K562 (cell line): ENCODE data around the gene RGS14. TPM values are rescaled to one million over a fixed set of nuclear protein-coding genes. Genes with fewer than 3 reads are reported as not detected.

Experiments used
- ATAC-seq: fragments of 200-7000 bp; cut with Tn5 transposase; 3 replicates; pipeline ENCODE4 v1.9.1; 2020; ENCODE audit warnings: moderate library complexity
- BruUV-seq: library from RNA; stranded (reverse); fragments of 400-500 nt; replicated peaks from 2 replicates; lab custom pipeline; 2021; lab: Mats Ljungman, UMichigan
- CTCF ChIA-PET: fragments of 300-600 bp; formaldehyde crosslinking; extraction: SDS; loops from one replicate; lab custom pipeline; 2021; ENCODE audit warnings: low intra/inter-chr PET ratio; lab: Yijun Ruan, JAX
- POLR2A ChIA-PET: fragments of 300-600, 350-650 bp; sonication (Branson Sonifier 250); formaldehyde crosslinking; extraction: SDS; loops from one replicate; lab custom pipeline; 2021; ENCODE audit warnings: antibody characterized with exemption, inconsistent platforms; lab: Yijun Ruan, JAX
- DNase-seq, 4 experiments: peaks; one replicate each; pipeline versions ENCODE4 v3.0.0 to v3.0.0-alpha.2; 2011 to 2018; ENCODE audit warnings: low spot score in 3 of 4, mixed read lengths in 3 of 4; ENCODE audit errors: extremely low read depth in 1 of 4
- FAIRE-seq: peaks from 2 replicates; lab custom pipeline; 2011; peaks lifted over from hg19 to GRCh38; lab: Jason Lieb, UNC
- H2AFZ ChIP-seq: 2 replicates; pipeline ENCODE4 v1.6.0; 2011; ENCODE audit warnings: low read depth, low read length, control low read depth, inconsistent platforms
- H3K27ac ChIP-seq: fragments of 200-600 bp; 3 replicates; pipeline ENCODE4 v1.8.0; 2011; ENCODE audit warnings: low read depth, mild to moderate bottlenecking, control low read depth, inconsistent platforms, low read length, moderate library complexity, mixed read lengths; ENCODE audit errors: extremely low read depth
- H3K27me3 ChIP-seq, 2 experiments: fragments of 300-600 bp in 1 of 2; 2 replicates in 1 of 2; 3 replicates in 1 of 2; pipeline versions ENCODE4 v1.6.0 to v1.8.0; 2011; ENCODE audit warnings: inconsistent platforms in 2 of 2, low read length in 2 of 2, mild to moderate bottlenecking in 1 of 2, mixed read lengths in 1 of 2, moderate library complexity in 1 of 2; ENCODE audit not compliant: control insufficient read depth in 2 of 2, insufficient read depth in 2 of 2
- H3K36me3 ChIP-seq: fragments of 300-600 bp; 3 replicates; pipeline ENCODE4 v1.8.0; 2011; ENCODE audit warnings: mild to moderate bottlenecking, low read length, inconsistent platforms; ENCODE audit not compliant: control insufficient read depth, insufficient read depth
- H3K4me1 ChIP-seq, 2 experiments: fragments of 200-600 bp in 1 of 2; replicated peaks in 1 of 2; 2 replicates in 1 of 2; 3 replicates in 1 of 2; pipeline versions ENCODE4 v1.5.1 to v1.8.0; 2011; ENCODE audit warnings: inconsistent platforms in 2 of 2, low read length in 2 of 2, mild to moderate bottlenecking in 1 of 2, mixed read lengths in 1 of 2, moderate library complexity in 1 of 2; ENCODE audit not compliant: control insufficient read depth in 2 of 2, insufficient read depth in 2 of 2
- H3K4me2 ChIP-seq: 2 replicates; pipeline ENCODE4 v1.6.1; 2011; ENCODE audit warnings: low read length, control low read depth, inconsistent platforms, mixed read lengths; ENCODE audit not compliant: insufficient read depth
- H3K4me3 ChIP-seq: fragments of 200-600 bp; sonication (generic), shearing (Covaris generic); 2 replicates; pipeline ENCODE4 v1.5.1; 2016; ENCODE audit warnings: control low read depth, inconsistent platforms
- H3K79me2 ChIP-seq: fragments of 200-600 bp; 3 replicates; pipeline ENCODE4 v1.8.0; 2011; ENCODE audit warnings: low read length, inconsistent platforms; ENCODE audit not compliant: control insufficient read depth, insufficient read depth
- H3K9ac ChIP-seq, 2 experiments: 2 replicates each; pipeline versions ENCODE4 v1.6.0 to v1.6.1; 2011; ENCODE audit warnings: low read depth in 2 of 2, low read length in 2 of 2, control low read depth in 1 of 2, inconsistent platforms in 1 of 2, mild to moderate bottlenecking in 1 of 2, mixed read lengths in 1 of 2; ENCODE audit not compliant: insufficient read depth in 1 of 2
- H3K9me1 ChIP-seq: one replicate; pipeline ENCODE4 v1.6.0; 2011; ENCODE audit warnings: inconsistent platforms, mild to moderate bottlenecking, low read length, moderate library complexity; ENCODE audit not compliant: control insufficient read depth, insufficient read depth
- H3K9me3 ChIP-seq: replicated peaks from 2 replicates; pipeline ENCODE4 v1.5.1; 2011; ENCODE audit warnings: low read depth, low read length, inconsistent platforms; ENCODE audit not compliant: control insufficient read depth, insufficient read depth
- H4K20me1 ChIP-seq: replicated peaks from 2 replicates; pipeline ENCODE4 v1.6.1; 2011; ENCODE audit warnings: low read length, inconsistent platforms, mixed read lengths; ENCODE audit not compliant: control insufficient read depth, insufficient read depth
- CHD2 ChIP-seq: IDR thresholded peaks from 2 replicates; pipeline ENCODE4 v1.6.1; 2011; ENCODE audit warnings: low read depth, low read length
- HMGN3 ChIP-seq: IDR thresholded peaks from 2 replicates; pipeline ENCODE4 v1.6.1; 2011; ENCODE audit warnings: borderline replicate concordance, low read depth, mild to moderate bottlenecking, mixed read lengths, low read length; ENCODE audit not compliant: insufficient read length; ENCODE audit errors: extremely low read depth
- POLR2B ChIP-seq: fragments of 450-650 bp; IDR thresholded peaks from 2 replicates; pipeline ENCODE4 v1.6.1; 2018; ENCODE audit warnings: low read depth; ENCODE audit not compliant: partially characterized antibody
- POLR2G ChIP-seq: fragments of 200-400 bp; formaldehyde crosslinking; IDR thresholded peaks from 2 replicates; pipeline ENCODE4 v1.6.1; 2017; ENCODE audit warnings: low read depth, mild to moderate bottlenecking, antibody characterized with exemption, low read length, moderate library complexity
- YBX1 ChIP-seq: fragments of 450-650 bp; IDR thresholded peaks from 2 replicates; pipeline ENCODE4 v1.7.1; 2016; ENCODE audit warnings: mild to moderate bottlenecking
- ZNF717 ChIP-seq: fragments of 250-450 bp; sonication (Bioruptor Pico); IDR thresholded peaks from 2 replicates; pipeline ENCODE4 v1.5.0; 2021
- WGBS: fragments of 100-300 bp; shearing (Covaris generic); methylation state at CpG from one replicate; pipeline ENCODE4 v1.1.6; 2016; ENCODE audit warnings: low coverage, mixed read lengths; ENCODE audit not compliant: insufficient coverage; ENCODE audit errors: missing lambda C conversion rate; 5-methylcytosine and 5-hydroxymethylcytosine counted together
- in situ Hi-C: fragments of 300-500 bp; cut with MboI; formaldehyde crosslinking; loops from 4 replicates; pipeline ENCODE4 v1.15.0; 2018; ENCODE audit warnings: inconsistent platforms, mixed read lengths
- intact Hi-C: fragments of 100-400 bp; cut with micrococcal nuclease; formaldehyde crosslinking; loops from 2 replicates; pipeline ENCODE4 v1.14.2; 2022
- polyA plus RNA-seq, 8 experiments: library from polyadenylated mRNA; depleted of rRNA in 4 of 8; stranded (reverse) in 5 of 8; unstranded in 3 of 8; fragments of >200 nt; fragmentation: Nextera tagmentation in 2 of 8; fragmentation: Illumina TruSeq in 1 of 8; extraction: Ambion mirVana in 2 of 8; extraction: Trizol in 1 of 8; gene quantifications; 2 replicates each; pipeline versions ENCODE4 v1.2.1 to v1.2.3, GENCODE V29; 2011 to 2014; ENCODE audit warnings: inconsistent platforms in 1 of 8, missing spikeins in 1 of 8
- total RNA-seq, 7 experiments: library from RNA; depleted of rRNA in 6 of 7; stranded (reverse); fragments of >200 nt in 6 of 7; fragmentation: Illumina TruSeq in 2 of 7; extraction: Trizol in 2 of 7; gene quantifications; 2 replicates each; pipeline versions ENCODE4 v1.2.1 to v1.2.3, GENCODE V29; 2011 to 2021; ENCODE audit warnings: low replicate concordance in 1 of 7

RGS14 gene
- total and polyA plus RNA-seq, 9 of the 15 experiments (the other 6 are each of a cell fraction or from before 2014, with no cell fraction given), result 0.28 to 75.9 (median 34.5) TPM

- Histone ChIP-seq H3K27me3 (no peaks in the 10 kb centered on the region), H3K9me3 (no peaks in the 10 kb centered on the region), H3K27ac (no peak overlapping the region), H3K79me2 (peaks cover 8% of the 10 kb centered on the region), H3K4me3 (no peak overlapping the region), H3K4me2 (no peak overlapping the region), H3K36me3 (peaks cover 97% of the 10 kb centered on the region), H3K4me1 (peaks cover 0 to 4% of the 10 kb centered on the region in 2 experiments; a peak in 1 of 5 replicates), H4K20me1 (0 out of 2 replicates have a peak, but pooled peaks cover 8% of the 10 kb centered on the region), H3K9ac (no peak overlapping the region; a peak in 1 of 4 replicates), H2AFZ (no peak overlapping the region), H3K9me1 (no peaks in the 10 kb centered on the region)
- no TSS peak for BruUV-seq
- WGBS, result 89% methylated on average over 18 of the region's 21 CpGs
- FAIRE-seq, result no peak
- ATAC-seq, result no peak
- in situ Hi-C loops, result no loop called here
- no peak for DNase-seq
- POLR2A ChIA-PET, result interaction anchor here (1.1 to 1.2 kb wide), 2 partner anchors 9 to 37 kb away, joined by 3 to 4 read pairs; no protein-coding TSS in a partner anchor
- CTCF ChIA-PET, result no interaction called here
- intact Hi-C loops, result no loop called here
- TF ChIP-seq HMGN3 (no peak), CHD2 (no peak), YBX1 (no peak), POLR2B (no peak), ZNF717 (CRISPR knock-in tag) (no peak), POLR2G (0 out of 2 replicates have a peak, but pooled peaks have one; percentile 7)
Observed at GRCh38 chr5:177334781-177335700, 22.7 kb upstream of the RGS14 start.
